H1 (cell line): Measurements from ENCODE around the gene RELL2. TPM values are rescaled to one million over a fixed set of nuclear protein-coding genes. Genes with fewer than 3 reads are reported as not detected.

Source experiments
- CTCF ChIA-PET: fragments of 300-600 bp; sonication (Branson Sonifier 250); formaldehyde crosslinking; loops from one replicate; lab custom pipeline; 2021; ENCODE audit not compliant: partially characterized antibody; lab: Charles Lee
- POLR2A ChIA-PET: fragments of 300-600 bp; sonication (Branson Sonifier 250); formaldehyde crosslinking; loops from one replicate; lab custom pipeline; 2021; ENCODE audit warnings: inconsistent platforms; ENCODE audit not compliant: partially characterized antibody; lab: Charles Lee
- DNase-seq, 2 experiments: peaks; one replicate each; pipeline versions ENCODE4 v3.0.0 to v3.0.0-alpha.2; 2010 to 2022; ENCODE audit warnings: low spot score in 2 of 2, low read depth in 1 of 2, mixed read lengths in 1 of 2
- FAIRE-seq: peaks from 2 replicates; lab custom pipeline; 2011; peaks lifted over from hg19 to GRCh38; lab: Jason Lieb, UNC
- H2AFZ ChIP-seq: 2 replicates; pipeline ENCODE4 v1.8.1; 2012; ENCODE audit warnings: low read length, inconsistent platforms
- H2AK5ac ChIP-seq: 2 replicates; pipeline ENCODE4 v1.6.1; 2013; ENCODE audit warnings: low read depth, low read length
- H2BK120ac ChIP-seq: replicated peaks from 2 replicates; pipeline ENCODE3; 2013; ENCODE audit warnings: low read depth, low read length, inconsistent platforms
- H2BK12ac ChIP-seq: 2 replicates; pipeline ENCODE4 v1.6.1; 2013; ENCODE audit warnings: low read depth, low read length
- H2BK15ac ChIP-seq: 2 replicates; pipeline ENCODE4 v1.6.1; 2013; ENCODE audit warnings: low read length
- H2BK20ac ChIP-seq: 2 replicates; pipeline ENCODE4 v1.6.1; 2013; ENCODE audit warnings: low read length
- H2BK5ac ChIP-seq: 2 replicates; pipeline ENCODE4 v1.6.1; 2013; ENCODE audit warnings: low read depth, low read length
- H3K14ac ChIP-seq: 2 replicates; pipeline ENCODE4 v1.6.1; 2013; ENCODE audit warnings: inconsistent platforms; ENCODE audit not compliant: insufficient read length
- H3K18ac ChIP-seq: 2 replicates; pipeline ENCODE4 v1.6.1; 2013; ENCODE audit warnings: low read length; ENCODE audit errors: extremely low read depth
- H3K23ac ChIP-seq: 2 replicates; pipeline ENCODE4 v1.6.1; 2013; ENCODE audit warnings: inconsistent platforms; ENCODE audit not compliant: insufficient read length
- H3K23me2 ChIP-seq: 2 replicates; pipeline ENCODE4 v1.6.1; 2013; ENCODE audit warnings: low read depth, low read length
- H3K27ac ChIP-seq: 2 replicates; pipeline ENCODE4 v1.6.1; 2011; ENCODE audit warnings: low read depth, low read length, inconsistent platforms
- H3K27me3 ChIP-seq, 4 experiments: replicated peaks in 1 of 4; 1 replicate in 1 of 4; 2 replicates in 3 of 4; pipeline versions ENCODE4 v1.6.1 to v1.8.1; 2011 to 2013; ENCODE audit warnings: low read length in 3 of 4, mild to moderate bottlenecking in 3 of 4, inconsistent platforms in 2 of 4, mixed read lengths in 2 of 4, moderate library complexity in 1 of 4; ENCODE audit not compliant: control insufficient read depth in 3 of 4, insufficient read depth in 3 of 4; ENCODE audit errors: extremely low read depth in 1 of 4
- H3K36me3 ChIP-seq, 4 experiments: 2 replicates each; pipeline versions ENCODE4 v1.6.1 to v1.8.1; 2011 to 2013; ENCODE audit warnings: mild to moderate bottlenecking in 4 of 4, low read length in 3 of 4, moderate library complexity in 2 of 4, control low read depth in 1 of 4, inconsistent platforms in 1 of 4; ENCODE audit not compliant: insufficient read depth in 4 of 4, control insufficient read depth in 2 of 4
- H3K4ac ChIP-seq: replicated peaks from 2 replicates; pipeline ENCODE3; 2013; ENCODE audit warnings: low read length, low read depth, mixed read lengths, inconsistent platforms; ENCODE audit not compliant: insufficient read length
- H3K4me1 ChIP-seq, 4 experiments: replicated peaks in 1 of 4; 1 replicate in 1 of 4; 2 replicates in 3 of 4; pipeline versions ENCODE4 v1.6.1 to v1.8.1; 2011 to 2013; ENCODE audit warnings: low read length in 3 of 4, inconsistent platforms in 2 of 4, mixed read lengths in 1 of 4; ENCODE audit not compliant: insufficient read depth in 4 of 4, control insufficient read depth in 3 of 4
- H3K4me2 ChIP-seq, 2 experiments: 2 replicates each; pipeline versions ENCODE4 v1.6.1 to v1.8.1; 2011 to 2013; ENCODE audit warnings: low read depth in 2 of 2, low read length in 2 of 2, control low read depth in 1 of 2, inconsistent platforms in 1 of 2, mild to moderate bottlenecking in 1 of 2; ENCODE audit not compliant: insufficient read depth in 1 of 2
- H3K4me3 ChIP-seq, 4 experiments: fragments of 200-600, 300-600 bp in 1 of 4; sonication (generic), shearing (Covaris generic), sonication (Bioruptor Twin) in 1 of 4; 2 replicates each; pipeline versions ENCODE4 v1.5.1 to v1.8.1; 2011 to 2016; ENCODE audit warnings: low read length in 4 of 4, low read depth in 3 of 4, control low read depth in 2 of 4, inconsistent platforms in 2 of 4, mild to moderate bottlenecking in 2 of 4, mixed read lengths in 1 of 4, moderate library complexity in 1 of 4; ENCODE audit not compliant: insufficient read depth in 2 of 4; ENCODE audit errors: extremely low read depth in 1 of 4
- H3K56ac ChIP-seq: replicated peaks from 2 replicates; pipeline ENCODE3; 2013; ENCODE audit warnings: low read depth, mild to moderate bottlenecking, mixed read lengths, low read length, inconsistent platforms; ENCODE audit not compliant: insufficient read length
- H3K79me1 ChIP-seq: 2 replicates; pipeline ENCODE4 v1.6.1; 2013; ENCODE audit warnings: low read depth, low read length, control low read depth
- H3K79me2 ChIP-seq, 2 experiments: 2 replicates each; pipeline versions ENCODE4 v1.6.1 to v1.8.1; 2012 to 2013; ENCODE audit warnings: low read length in 2 of 2, mild to moderate bottlenecking in 2 of 2, inconsistent platforms in 1 of 2; ENCODE audit not compliant: insufficient read depth in 2 of 2, control insufficient read depth in 1 of 2
- H3K9ac ChIP-seq, 4 experiments: replicated peaks in 1 of 4; 1 replicate in 1 of 4; 2 replicates in 3 of 4; pipeline versions ENCODE4 v1.6.1 to v1.8.1; 2011 to 2013; ENCODE audit warnings: low read depth in 3 of 4, low read length in 3 of 4, control low read depth in 2 of 4, mild to moderate bottlenecking in 2 of 4, moderate library complexity in 2 of 4, inconsistent platforms in 1 of 4; ENCODE audit errors: extremely low read depth in 1 of 4
- H3K9me3 ChIP-seq, 2 experiments: 2 replicates each; pipeline versions ENCODE4 v1.6.1 to v1.8.1; 2012 to 2013; ENCODE audit warnings: mild to moderate bottlenecking in 2 of 2, moderate library complexity in 2 of 2, control low read depth in 1 of 2, inconsistent platforms in 1 of 2, low read depth in 1 of 2, low read length in 1 of 2, mixed read lengths in 1 of 2; ENCODE audit not compliant: insufficient read depth in 2 of 2
- H4K20me1 ChIP-seq, 2 experiments: replicated peaks in 1 of 2; 2 replicates each; pipeline versions ENCODE3 to v1.8.1; 2011 to 2013; ENCODE audit warnings: inconsistent platforms in 2 of 2, low read length in 2 of 2, mild to moderate bottlenecking in 1 of 2; ENCODE audit not compliant: insufficient read depth in 2 of 2, control insufficient read depth in 1 of 2
- H4K5ac ChIP-seq: 2 replicates; pipeline ENCODE4 v1.6.1; 2013; ENCODE audit warnings: low read length, low read depth, mixed read lengths, inconsistent platforms; ENCODE audit not compliant: insufficient read length
- H4K8ac ChIP-seq: 2 replicates; pipeline ENCODE4 v1.8.0; 2013; ENCODE audit warnings: mild to moderate bottlenecking, moderate library complexity, low read length, inconsistent platforms; ENCODE audit not compliant: insufficient read depth; ENCODE audit errors: extremely low read depth
- H4K91ac ChIP-seq: replicated peaks from 2 replicates; pipeline ENCODE3; 2013; ENCODE audit warnings: low read length, mixed read lengths, inconsistent platforms; ENCODE audit not compliant: insufficient read length
- CREB1 ChIP-seq: IDR thresholded peaks from 2 replicates; pipeline ENCODE4 v1.6.1; 2012; ENCODE audit warnings: inconsistent platforms
- EGR1 ChIP-seq: IDR thresholded peaks from 2 replicates; pipeline ENCODE4 v1.6.1; 2011; ENCODE audit warnings: low read depth, low read length, borderline replicate concordance
- EZH2 ChIP-seq: fragments of 200-600 bp; sonication (generic); IDR thresholded peaks from 2 replicates; pipeline ENCODE4 v1.7.1; 2012; ENCODE audit warnings: low read depth, mild to moderate bottlenecking, moderate library complexity, low read length, inconsistent platforms; ENCODE audit not compliant: severe bottlenecking
- RFX5 ChIP-seq: IDR thresholded peaks from 2 replicates; pipeline ENCODE4 v1.6.1; 2011; ENCODE audit warnings: low read depth, low read length, improper control_type of control experiment, borderline replicate concordance
- RNF2 ChIP-seq: fragments of 200-900, 300-1000 bp; sonication (generic); IDR thresholded peaks from 2 replicates; pipeline ENCODE4 v1.7.1; 2016; ENCODE audit warnings: borderline replicate concordance, low read depth, mild to moderate bottlenecking, antibody characterized with exemption, low read length; ENCODE audit not compliant: poor library complexity, severe bottlenecking; ENCODE audit errors: missing control alignments
- SIN3A ChIP-seq, 2 experiments: IDR thresholded peaks in 1 of 2; conservative IDR thresholded peaks in 1 of 2; 2 replicates each; pipeline ENCODE4 v1.6.1; 2011 to 2012; ENCODE audit warnings: low read length in 2 of 2, improper control_type of control experiment in 1 of 2, low read depth in 1 of 2, mild to moderate bottlenecking in 1 of 2
- TAF1 ChIP-seq: IDR thresholded peaks from 2 replicates; pipeline ENCODE4 v1.6.1; 2011; ENCODE audit warnings: mild to moderate bottlenecking, low read depth, low read length
- TAF7 ChIP-seq: optimal IDR thresholded peaks from 2 replicates; pipeline ENCODE3; 2011; ENCODE audit warnings: low read depth, mild to moderate bottlenecking, inconsistent platforms, low read length, moderate library complexity, borderline replicate concordance
- USF2 ChIP-seq: IDR thresholded peaks from 2 replicates; pipeline ENCODE4 v1.6.1; 2011; ENCODE audit warnings: low read length, improper control_type of control experiment
- YY1 ChIP-seq: IDR thresholded peaks from 2 replicates; pipeline ENCODE4 v1.6.1; 2011; ENCODE audit warnings: low read depth, mild to moderate bottlenecking, low read length
- WGBS, 2 experiments: shearing (Covaris generic) in 1 of 2; methylation state at CpG; one replicate each; pipeline versions ENCODE4 v1.1.6 to v1.1.7; 2013 to 2015; ENCODE audit warnings: low lambda C conversion rate in 2 of 2, mixed read lengths in 2 of 2, inconsistent platforms in 1 of 2, low coverage in 1 of 2, missing lambda C conversion rate in 1 of 2; ENCODE audit not compliant: insufficient replicate concordance in 2 of 2, insufficient coverage in 1 of 2, insufficient read length in 1 of 2; ENCODE audit errors: extremely low coverage in 1 of 2, missing lambda C conversion rate in 1 of 2; 5-methylcytosine and 5-hydroxymethylcytosine counted together
- polyA plus RNA-seq, 7 experiments: library from polyadenylated mRNA; depleted of rRNA in 3 of 7; stranded (reverse) in 5 of 7; unstranded in 2 of 7; fragments of >200 nt in 5 of 7; fragments of 200-250 nt in 2 of 7; gene quantifications; 1 replicate in 5 of 7; 2 replicates in 1 of 7; 4 replicates in 1 of 7; pipeline versions ENCODE4 v1.2.1 to v1.2.3, GENCODE V29; 2011 to 2013; ENCODE audit warnings: missing spikeins in 2 of 7, mixed read lengths in 2 of 7
- total RNA-seq: library from RNA; stranded (reverse); fragmentation: NEBNext Ultra II Directional; extraction: Animal tissue kit (Norgen Biotek cat#: 25700); gene quantifications from 2 replicates; pipeline ENCODE4 v1.2.1, GENCODE V29; 2021
- TF ChIP-seq, protein P1 (sequence below): IDR thresholded peaks from 2 replicates; pipeline ENCODE4 v1.6.1; 2012; ENCODE audit warnings: inconsistent platforms

Gene RELL2
- total and polyA plus RNA-seq, 2 of the 8 experiments (the other 6 are each of a cell fraction or from before 2014, with no cell fraction given) = 18.6 to 23.7 TPM

- FAIRE-seq = no peak
- Histone ChIP-seq H3K18ac (no peak overlapping the region), H3K79me1 (peaks cover 3% of the 10 kb centered on the region; the same call in 1 of the 2 replicates), H3K79me2 (no peaks in the 10 kb centered on the region), H4K5ac (no peak overlapping the region), H3K56ac (no peak overlapping the region), H3K4ac (no peak overlapping the region), H3K36me3 (peaks cover 0 to 14% (median 5%) of the 10 kb centered on the region in 4 experiments; a peak in 3 of 8 replicates), H2BK120ac (no peak overlapping the region), H2BK12ac (no peak overlapping the region), H3K23ac (no peak overlapping the region), H3K14ac (no peak overlapping the region), H3K4me1 (peaks cover 2 to 8% (median 6%) of the 10 kb centered on the region in 4 experiments; a peak in 6 of 7 replicates), H2BK20ac (no peak overlapping the region), H3K27ac (no peak overlapping the region), H2AFZ (no peak overlapping the region), H2BK15ac (no peak overlapping the region), H3K9ac (no peak overlapping the region), H2AK5ac (no peak overlapping the region), H4K8ac (no peak overlapping the region), H4K20me1 (peaks cover 0 to 2% of the 10 kb centered on the region in 2 experiments), H3K4me2 (no peak overlapping the region), H3K4me3 (no peak overlapping the region), H3K23me2 (peaks cover 3% of the 10 kb centered on the region; the same call in 1 of the 2 replicates), H2BK5ac (no peak overlapping the region), H4K91ac (no peak overlapping the region), H3K27me3 (no peaks in the 10 kb centered on the region; a peak in 1 of 7 replicates), H3K9me3 (no peaks in the 10 kb centered on the region)
- WGBS, 2 experiments = 79% methylated on average over 3 of the region's 3 CpGs; no CpG with 5 or more reads in 1 of the 2 experiments
- POLR2A ChIA-PET = interaction anchor here (1.4 to 7.3 kb wide), 2 partner anchors 10 kb away, joined by 8 to 96 read pairs; partner anchors contain the start of genes HDAC3 and RELL2
- CTCF ChIA-PET = interaction anchor here (0.9 to 4.2 kb wide), 5 partner anchors 10 to 113 kb away, joined by 3 to 21 read pairs (median 9); no protein-coding TSS in a partner anchor
- DNase-seq = no peak
- TF ChIP-seq TAF7 (no peak), USF2 (no peak), SIN3A (conservative IDR thresholded peaks at IDR 0.05 in 1 of 2, IDR thresholded peaks at IDR 0.05 in 1 of 2; ENCODE audit: low read depth in 1 of 2, low read length in 2 of 2) (no peak), CREB1 (no peak), EZH2 (no peak), TAF1 (no peak), RNF2 (no peak), YY1 (no peak), RFX5 (no peak), EGR1 (no peak)
- TF ChIP-seq, protein P1, sequence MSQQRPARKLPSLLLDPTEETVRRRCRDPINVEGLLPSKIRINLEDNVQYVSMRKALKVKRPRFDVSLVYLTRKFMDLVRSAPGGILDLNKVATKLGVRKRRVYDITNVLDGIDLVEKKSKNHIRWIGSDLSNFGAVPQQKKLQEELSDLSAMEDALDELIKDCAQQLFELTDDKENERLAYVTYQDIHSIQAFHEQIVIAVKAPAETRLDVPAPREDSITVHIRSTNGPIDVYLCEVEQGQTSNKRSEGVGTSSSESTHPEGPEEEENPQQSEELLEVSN = no peak
Measured at GRCh38 chr5:141647851-141648250, 11.1 kb downstream of the RELL2 start.
